NOMO-1 treated with DMSO at 0.1 percent for 48 hours (cell line): ENCODE results near the gene ATP13A5.

ENCODE experiments used
- DNase-seq: peaks from one replicate; lab custom pipeline; 2025; ENCODE audit not compliant: unreplicated experiment; lab: John Stamatoyannopoulos, UW

Gene ATP13A5

GRCh38 chr3:193378706-193379105, at the start of gene ATP13A5:
Gene ATP13A5 (minus strand): TSS chr3:193378753. CDS start chr3:193378725, 28 bp downstream.
- no peak for DNase-seq

- DNase-seq, result no peak
These were observed 40.2 kb upstream of the ATP13A5 start for GRCh38 chr3:193418576-193419373.

GRCh38 chr3:193416629-193417028, 38.1 kb upstream of the ATP13A5 start:
- no peak for DNase-seq

- no peak for DNase-seq
These were observed 29.1 kb upstream of the ATP13A5 start for GRCh38 chr3:193407688-193408087.

- DNase-seq, result no peak
These were observed 28.6 kb upstream of the ATP13A5 start for GRCh38 chr3:193407112-193407511.

- DNase-seq, result no peak
These were observed 24.8 kb upstream of the ATP13A5 start for GRCh38 chr3:193403307-193403706.

- no peak for DNase-seq
These were observed 21.8 kb upstream of the ATP13A5 start for GRCh38 chr3:193400304-193400703.

GRCh38 chr3:193396451-193397244, 18.1 kb upstream of the ATP13A5 start:
- DNase-seq, result no peak

- DNase-seq, result no peak
These were observed 13.3 kb upstream of the ATP13A5 start for GRCh38 chr3:193391902-193392301.

- no peak for DNase-seq
These were observed 10.8 kb upstream of the ATP13A5 start for GRCh38 chr3:193389335-193389734.

GRCh38 chr3:193388361-193388760, 9.8 kb upstream of the ATP13A5 start:
- no peak for DNase-seq

- DNase-seq, result no peak
These were observed 9.0 kb upstream of the ATP13A5 start for GRCh38 chr3:193387596-193387995.

GRCh38 chr3:193377591-193377990, 962 bp downstream of the ATP13A5 start:
- DNase-seq, result no peak

- no peak for DNase-seq
These were observed 2.9 kb downstream of the ATP13A5 start for GRCh38 chr3:193375614-193376013.

- DNase-seq, result no peak
These were observed 5.8 kb downstream of the ATP13A5 start for GRCh38 chr3:193372783-193373182.

- DNase-seq, result no peak
These were observed 10.7 kb downstream of the ATP13A5 start for GRCh38 chr3:193367868-193368267.

GRCh38 chr3:193357291-193357690, 21.3 kb downstream of the ATP13A5 start:
- no peak for DNase-seq

GRCh38 chr3:193354423-193354822, 24.1 kb downstream of the ATP13A5 start:
- DNase-seq, result no peak

- DNase-seq, result no peak
These were observed 27.8 kb downstream of the ATP13A5 start for GRCh38 chr3:193350744-193351143.

GRCh38 chr3:193348686-193349085, 29.9 kb downstream of the ATP13A5 start:
- DNase-seq, result no peak

- DNase-seq, result no peak
These were observed 30.7 kb downstream of the ATP13A5 start for GRCh38 chr3:193347521-193348501.
